Measurements from ENCODE around the gene MPO. TPM values are rescaled to one million over a fixed set of nuclear protein-coding genes. Genes with fewer than 3 reads are reported as not detected.
A peak's percentile ranks its signal among the peaks of the same experiment; 100 is the strongest.

The MPO gene
- polyA plus RNA-seq, 3 donors, result 2.7 to 6.9 (median 6.6) TPM

DNA sequence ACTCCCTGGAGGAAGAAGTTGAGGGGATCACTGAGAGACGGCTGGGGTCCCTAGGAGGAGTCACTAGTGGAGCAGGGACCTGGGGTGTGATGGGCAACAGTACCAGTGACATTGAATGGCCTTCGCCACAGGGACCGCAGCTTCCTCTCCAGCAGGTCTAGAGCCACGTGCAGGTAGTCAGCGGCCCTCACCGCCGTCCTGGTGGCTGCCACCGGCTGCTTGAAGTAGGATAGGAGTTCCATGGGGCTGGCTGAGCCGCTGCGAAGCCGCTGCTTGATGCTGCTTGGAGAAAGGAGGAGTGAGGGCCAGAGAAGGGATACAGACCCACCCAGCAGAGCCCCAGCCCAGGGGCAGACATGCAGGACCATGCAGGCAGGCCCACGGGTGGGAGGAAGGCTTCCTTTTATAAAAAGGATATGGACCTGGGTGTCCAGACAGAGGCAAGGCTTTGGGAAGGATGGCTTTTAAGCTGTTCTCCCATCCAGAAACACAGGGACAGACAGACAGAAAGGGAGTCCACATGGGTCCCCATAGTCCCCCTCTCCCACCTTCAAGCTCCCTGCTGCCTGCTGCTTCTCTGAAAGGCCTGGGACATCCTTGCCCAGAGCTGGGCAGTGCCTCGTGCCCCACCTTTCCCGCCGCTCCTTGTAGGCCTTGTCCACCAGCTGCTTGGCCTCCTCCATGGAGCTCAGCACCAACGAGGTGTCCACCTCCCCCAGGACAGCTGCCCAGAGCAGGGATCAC lies 827 bp downstream of the MPO start:
- no peak for DNase-seq

- peak; percentile 51 for DNase-seq
These were observed 1.6 kb downstream of the MPO start for GRCh38 chr17:58279016-58279711.

DNA sequence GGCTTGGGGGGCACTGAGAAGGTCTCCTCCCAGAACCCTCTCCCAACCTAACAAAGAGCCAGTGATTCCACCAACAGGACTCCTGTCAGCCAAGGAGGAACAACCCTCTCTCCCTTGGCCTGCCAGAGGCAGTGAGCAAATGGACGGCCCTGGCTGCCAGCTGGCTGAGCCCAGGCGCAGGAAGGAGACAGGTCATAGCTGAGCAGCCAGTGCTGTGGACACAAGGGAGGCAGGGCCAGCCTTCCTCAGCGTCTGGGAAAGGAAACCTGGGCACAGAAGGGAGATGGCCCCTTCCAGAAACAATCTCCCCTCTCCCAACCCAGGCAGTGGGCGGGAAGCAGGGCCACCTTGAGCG lies 2.1 kb downstream of the MPO start:
- no peak for DNase-seq

- no peak for DNase-seq
These were observed 2.7 kb downstream of the MPO start for GRCh38 chr17:58277802-58278595.

GRCh38 chr17:58277107-58277801 lies 3.5 kb downstream of the MPO start:
- no peak for DNase-seq

DNA sequence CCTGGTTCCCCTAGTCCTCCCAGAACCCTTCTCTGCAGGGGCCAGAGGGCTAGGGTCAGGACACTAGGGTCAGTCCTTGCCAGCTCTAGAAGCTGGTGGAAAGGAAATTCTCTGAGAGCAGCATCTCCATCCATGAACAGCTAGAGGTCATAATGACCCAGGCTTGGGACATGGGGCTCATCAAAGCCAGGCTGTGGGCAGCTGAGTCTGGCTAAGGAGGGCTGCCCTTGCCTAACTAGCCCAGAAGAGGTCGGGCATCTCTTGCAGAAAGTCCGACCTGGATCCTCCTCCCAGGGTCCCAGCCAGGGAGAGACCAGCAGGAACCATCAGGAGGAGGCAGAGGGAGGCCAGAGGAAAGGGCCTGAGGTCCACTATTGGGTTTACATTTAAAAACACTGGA lies 4.3 kb downstream of the MPO start:
- no peak for DNase-seq

- no peak for DNase-seq
These were observed 5.3 kb downstream of the MPO start for GRCh38 chr17:58275417-58275816.

- DNase-seq, result no peak
These were observed 7.2 kb downstream of the MPO start for GRCh38 chr17:58273453-58274104.

- DNase-seq, result no peak
These were observed 8.1 kb downstream of the MPO start for GRCh38 chr17:58272367-58273280.

DNA sequence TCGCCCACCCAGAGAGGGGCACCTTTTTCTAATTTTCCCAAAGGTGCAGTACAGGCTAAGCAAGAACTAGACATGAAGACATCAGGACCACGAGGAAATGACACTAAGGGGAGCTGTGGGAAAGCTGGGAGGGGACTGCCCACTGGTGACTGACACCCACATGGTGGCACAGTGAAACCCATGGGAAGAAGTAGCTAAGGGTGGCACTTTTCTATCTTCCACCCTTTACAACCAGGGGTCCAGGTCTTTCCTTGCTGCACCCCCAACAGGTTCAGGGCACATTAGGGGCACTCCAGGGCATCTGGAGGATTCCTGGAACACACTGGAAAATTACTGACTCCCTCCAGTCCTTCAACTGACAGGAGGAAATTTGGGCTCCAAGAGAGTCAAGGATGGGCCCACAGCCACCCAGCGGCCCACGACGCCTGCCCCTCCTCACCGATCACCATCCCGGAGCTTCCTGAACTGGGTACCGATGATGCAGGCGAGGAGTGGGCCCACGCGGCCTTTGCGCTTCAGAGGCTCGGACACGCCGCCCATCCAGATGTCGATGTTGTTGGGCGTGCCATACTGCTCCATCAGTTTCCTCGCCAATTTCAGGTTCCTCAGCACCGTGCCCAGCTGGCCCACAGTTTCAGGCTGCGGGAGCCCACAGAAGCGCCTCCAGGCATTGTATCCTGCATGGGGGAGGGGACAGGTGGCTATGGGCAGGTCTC lies 9.4 kb downstream of the MPO start:
- no peak for DNase-seq

DNA sequence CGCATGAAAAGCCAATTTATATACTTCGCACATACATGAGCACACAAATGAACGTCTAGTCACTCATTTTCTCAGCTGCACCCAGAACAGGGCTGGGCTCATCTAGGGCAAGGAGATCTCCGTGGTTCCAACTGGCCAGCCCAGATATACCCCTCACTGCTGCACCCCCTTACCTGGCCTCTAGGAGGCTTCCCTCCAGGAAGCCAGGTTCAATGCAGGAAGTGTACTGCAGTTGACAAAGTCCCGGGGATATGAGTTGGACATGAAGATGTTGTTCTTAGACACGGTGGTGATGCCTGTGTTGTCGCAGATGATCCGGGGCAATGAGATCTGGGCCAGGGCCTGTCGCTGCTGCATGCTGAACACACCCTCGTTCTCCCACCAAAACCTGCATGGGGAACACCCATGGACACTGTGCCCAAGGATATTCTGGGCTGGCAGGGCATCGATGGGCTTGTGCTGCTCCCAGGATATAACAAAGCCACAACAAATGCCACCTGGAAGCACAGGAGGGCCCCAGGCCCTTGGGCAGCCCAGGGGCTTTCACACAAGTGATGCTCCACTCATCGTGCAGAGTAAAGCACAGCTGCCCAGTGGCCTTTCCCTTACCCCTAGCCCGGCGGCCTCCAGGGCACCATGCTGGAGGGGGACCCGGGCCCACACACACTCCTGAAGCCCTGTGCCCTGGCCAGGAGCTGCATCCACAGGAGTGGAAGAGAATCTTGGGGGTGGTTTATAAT lies 10.1 kb downstream of the MPO start:
- no peak for DNase-seq

DNA sequence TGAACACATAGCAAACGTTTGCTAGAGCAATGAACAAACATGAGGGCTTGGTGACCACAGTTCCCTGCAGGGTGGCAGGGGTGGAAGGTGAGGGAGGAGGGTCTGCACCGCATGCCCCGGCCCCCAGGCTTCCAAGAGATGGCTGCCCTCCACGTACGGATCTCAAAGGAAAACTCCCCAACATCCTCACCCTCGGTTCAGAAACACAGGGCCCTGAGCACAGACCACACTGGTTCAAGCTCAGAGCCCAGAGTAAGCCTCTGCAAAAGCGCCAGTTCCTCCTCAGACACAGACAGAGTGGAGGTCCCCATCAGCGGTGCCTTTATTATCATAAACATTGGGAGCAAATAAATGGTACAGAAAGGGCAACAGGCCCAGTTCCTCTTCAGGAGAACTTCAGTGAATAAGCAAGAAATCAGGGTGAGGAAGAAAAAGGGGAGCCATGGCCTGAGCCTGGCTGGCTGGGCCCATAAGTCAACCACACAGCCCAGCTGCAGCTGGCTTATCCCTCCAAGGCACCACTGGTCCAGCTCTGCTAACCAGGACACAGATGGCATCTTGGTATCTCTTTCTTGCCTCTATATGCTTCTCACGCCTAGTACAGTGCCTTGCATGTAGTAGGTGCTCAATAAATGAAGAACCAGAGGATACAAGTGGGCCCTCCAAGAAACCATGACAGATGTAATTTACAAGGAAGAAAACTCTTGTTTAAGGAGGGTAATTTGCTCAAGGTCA lies 11.0 kb downstream of the MPO start:
- DNase-seq, result no peak

DNA sequence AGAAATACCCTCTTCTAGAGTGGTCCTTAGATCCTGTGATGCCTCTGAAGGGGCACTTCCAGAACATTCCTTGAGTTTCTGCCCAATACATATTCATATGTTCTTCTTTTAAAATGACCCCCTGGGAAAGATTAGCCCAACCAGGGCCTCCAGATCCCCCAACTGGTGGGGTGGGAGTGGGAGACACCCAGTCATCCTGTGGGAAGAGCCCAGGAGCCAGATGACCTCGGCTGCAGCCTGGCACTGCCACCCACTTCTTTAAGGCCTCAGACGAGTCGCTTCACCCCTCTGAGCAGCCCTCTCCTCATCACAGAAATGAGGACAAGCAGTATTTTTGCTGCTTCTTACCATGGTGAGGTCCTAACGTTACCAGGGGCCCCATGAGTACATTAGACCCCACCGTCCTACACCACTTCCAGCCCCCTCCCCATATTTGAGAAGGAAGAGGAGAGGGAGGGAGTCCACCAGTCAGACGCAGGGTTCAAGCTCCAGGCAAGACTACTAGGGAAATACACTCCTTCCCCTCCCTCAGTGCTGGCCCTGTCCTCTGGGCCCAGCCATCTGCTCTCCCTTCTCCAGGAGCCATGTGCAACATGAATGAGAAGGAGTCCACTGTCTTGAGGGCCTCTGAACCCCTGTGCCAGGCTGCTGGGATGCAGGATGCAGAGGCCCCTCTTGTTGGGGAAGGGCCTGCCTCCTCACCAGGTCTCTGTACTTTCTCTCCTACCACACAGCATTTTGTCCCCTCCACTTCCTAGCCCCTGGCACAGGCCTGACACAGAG lies 11.8 kb downstream of the MPO start:
- no peak for DNase-seq

DNA sequence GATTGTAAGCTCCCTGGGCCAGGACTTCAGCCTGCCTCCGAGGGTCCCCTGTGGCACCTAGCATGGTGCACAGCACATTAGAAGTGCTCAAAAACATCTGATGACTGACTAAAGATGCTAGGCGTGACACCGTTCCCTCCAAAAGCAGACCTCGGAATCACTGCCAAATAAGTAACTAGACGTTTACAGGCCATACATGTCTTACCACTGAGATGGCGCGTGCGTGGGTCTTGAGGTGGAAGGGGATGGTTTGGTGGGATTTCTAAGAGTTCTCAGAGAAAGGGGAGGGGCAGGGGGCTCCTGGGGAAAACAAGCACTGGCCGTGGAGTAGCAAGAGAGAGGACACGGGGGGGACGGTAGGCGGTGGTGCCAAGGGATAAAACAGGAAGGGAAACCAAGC lies 12.4 kb downstream of the MPO start:
- DNase-seq, result no peak

GRCh38 chr17:58267347-58268324 lies 13.1 kb downstream of the MPO start:
- no peak for DNase-seq

All from renal pelvis (tissue), 4 donors.